IPS-18a (cell line): ENCODE measurements around the gene KCNK2.
"Not testable (repeated sequence)": the region's sequence is repeated elsewhere in the genome, so short reads cannot be mapped to it uniquely, and the experiment has no call there.

Experiments used
- H3K27ac ChIP-seq: one replicate; pipeline ENCODE4 v1.5.1; 2013; ENCODE audit warnings: low read length
- H3K27me3 ChIP-seq: one replicate; pipeline ENCODE4 v1.6.1; 2013; ENCODE audit warnings: mild to moderate bottlenecking, low read length; ENCODE audit not compliant: control insufficient read depth, insufficient read depth
- H3K36me3 ChIP-seq: one replicate; pipeline ENCODE4 v1.6.1; 2013; ENCODE audit warnings: low read depth, low read length; ENCODE audit not compliant: control insufficient read depth
- H3K4me1 ChIP-seq: one replicate; pipeline ENCODE4 v1.6.1; 2013; ENCODE audit warnings: low read depth, low read length; ENCODE audit not compliant: control insufficient read depth
- H3K4me3 ChIP-seq: one replicate; pipeline ENCODE4 v1.5.1; 2013; ENCODE audit warnings: low read length
- H3K9ac ChIP-seq: one replicate; pipeline ENCODE4 v1.6.1; 2013; ENCODE audit warnings: mild to moderate bottlenecking, low read length, moderate library complexity
- H3K9me3 ChIP-seq: one replicate; pipeline ENCODE4 v1.6.1; 2013; ENCODE audit warnings: low read depth, low read length; ENCODE audit not compliant: control insufficient read depth

KCNK2 gene

GRCh38 chr1:215133532-215133931, 51.0 kb downstream of the KCNK2 start:
- H3K9ac ChIP-seq: no peak overlapping the region
- H3K36me3 ChIP-seq: no peaks in the 10 kb centered on the region
- H3K27ac ChIP-seq: no peak overlapping the region
- H3K4me1 ChIP-seq: no peaks in the 10 kb centered on the region
- H3K27me3 ChIP-seq: no peaks in the 10 kb centered on the region
- H3K4me3 ChIP-seq: no peak overlapping the region
- H3K9me3 ChIP-seq: no peaks in the 10 kb centered on the region

DNA sequence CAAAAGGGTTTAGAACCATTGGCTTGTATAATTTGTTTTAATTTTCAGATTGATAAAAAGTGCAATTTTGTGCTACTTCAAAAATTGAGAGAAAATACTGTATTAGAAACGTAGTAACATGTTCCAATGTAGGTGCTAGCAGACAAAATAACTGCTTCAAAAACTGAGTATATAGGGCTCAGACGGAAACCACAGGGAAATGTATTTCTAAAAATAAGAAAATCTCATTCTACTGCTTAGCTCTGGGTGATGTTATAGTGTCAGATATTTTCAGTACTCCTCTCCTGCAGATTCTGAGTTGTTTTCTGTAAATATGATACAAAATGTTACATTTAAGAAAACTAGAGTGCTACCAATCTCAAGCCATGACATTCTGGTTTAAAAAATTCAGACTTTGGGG, 55.4 kb downstream of the KCNK2 start:
- Histone ChIP-seq H3K4me1 (no peaks in the 10 kb centered on the region), H3K4me3 (no peak overlapping the region), H3K36me3 (no peaks in the 10 kb centered on the region), H3K9ac (no peak overlapping the region), H3K27ac (no peak overlapping the region), H3K27me3 (no peaks in the 10 kb centered on the region), H3K9me3 (no peaks in the 10 kb centered on the region)

- H3K9me3 ChIP-seq: no peaks in the 10 kb centered on the region
Observed at GRCh38 chr1:215140135-215140534, 57.6 kb downstream of the KCNK2 start.

DNA sequence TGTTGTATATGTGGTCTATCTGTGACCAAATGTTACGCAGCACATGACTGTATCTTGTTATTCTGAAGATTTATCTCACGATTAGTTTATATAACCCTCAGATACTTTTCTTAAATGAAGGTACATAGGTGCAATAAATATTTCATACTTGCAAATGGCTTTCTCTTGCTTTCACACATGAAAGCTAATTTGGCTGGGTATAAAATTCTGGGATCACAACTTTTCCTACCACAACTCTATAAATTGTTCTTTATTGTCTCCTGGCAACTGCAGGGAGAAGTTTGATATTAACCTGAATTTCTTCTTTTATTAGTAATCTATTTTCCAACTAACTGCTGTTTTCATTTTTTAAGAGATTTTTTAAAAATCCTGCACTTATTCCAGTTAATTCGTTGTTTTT, 58.9 kb downstream of the KCNK2 start:
- Histone ChIP-seq H3K9me3 (no peaks in the 10 kb centered on the region), H3K27me3 (no peaks in the 10 kb centered on the region), H3K9ac (no peak overlapping the region)

More at GRCh38 chr1:215140135-215140534, 57.6 kb downstream of the KCNK2 start:
- Histone ChIP-seq H3K27me3 (no peaks in the 10 kb centered on the region), H3K9ac (no peak overlapping the region), H3K4me3 (no peak overlapping the region), H3K27ac (no peak overlapping the region), H3K4me1 (no peaks in the 10 kb centered on the region), H3K36me3 (no peaks in the 10 kb centered on the region)

GRCh38 chr1:215143497-215143896, 61.0 kb downstream of the KCNK2 start:
- no peak overlapping the region for H3K4me3 ChIP-seq
- H3K9ac ChIP-seq: no peak overlapping the region
- H3K36me3 ChIP-seq: no peaks in the 10 kb centered on the region
- no peaks in the 10 kb centered on the region for H3K27me3 ChIP-seq
- no peak overlapping the region for H3K27ac ChIP-seq
- H3K9me3 ChIP-seq: no peaks in the 10 kb centered on the region
- H3K4me1 ChIP-seq: no peaks in the 10 kb centered on the region

More for the DNA sequence above, 58.9 kb downstream of the KCNK2 start:
- Histone ChIP-seq H3K4me3 (no peak overlapping the region), H3K4me1 (no peaks in the 10 kb centered on the region), H3K36me3 (no peaks in the 10 kb centered on the region), H3K27ac (no peak overlapping the region)

DNA sequence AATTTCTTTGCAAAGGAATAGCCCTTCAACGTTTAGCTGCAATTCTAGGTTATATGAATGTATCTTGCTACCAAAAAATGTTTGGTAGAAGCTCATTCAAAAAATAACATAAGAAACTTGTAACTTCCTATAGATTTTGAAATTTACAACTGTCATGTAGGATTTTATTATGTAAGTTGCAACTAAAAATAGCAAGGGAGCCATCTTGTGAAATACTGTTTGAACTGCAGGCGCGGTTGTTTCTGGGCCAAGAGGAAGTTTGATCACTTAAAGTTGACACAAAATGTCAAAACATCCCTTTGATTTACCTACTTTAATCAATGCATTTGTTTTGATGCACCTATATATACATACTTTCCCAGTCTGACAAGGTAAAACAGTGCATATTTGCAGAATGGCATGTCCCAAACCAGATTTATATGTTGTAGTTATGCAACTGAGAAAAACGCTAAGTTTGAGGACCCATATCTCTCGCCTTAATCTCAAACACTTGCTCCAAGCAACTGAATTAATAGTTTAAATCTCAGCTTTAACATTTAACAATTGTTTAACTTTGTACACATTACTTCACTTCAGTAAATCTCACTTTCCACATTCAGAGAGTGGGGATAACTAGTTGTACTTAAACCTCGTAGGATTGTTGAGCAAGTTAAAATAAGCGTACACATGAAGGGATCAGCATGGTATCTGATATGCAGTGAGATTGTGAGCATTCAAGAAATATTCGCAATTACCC, 63.9 kb downstream of the KCNK2 start:
- Histone ChIP-seq H3K36me3 (no peaks in the 10 kb centered on the region), H3K9ac (no peak overlapping the region), H3K27me3 (no peaks in the 10 kb centered on the region), H3K4me3 (no peak overlapping the region), H3K27ac (no peak overlapping the region), H3K4me1 (no peaks in the 10 kb centered on the region), H3K9me3 (no peaks in the 10 kb centered on the region)

GRCh38 chr1:215147024-215147423, 64.5 kb downstream of the KCNK2 start:
- H3K9me3 ChIP-seq: no peaks in the 10 kb centered on the region
- no peak overlapping the region for H3K9ac ChIP-seq
- H3K27ac ChIP-seq: no peak overlapping the region
- H3K27me3 ChIP-seq: no peaks in the 10 kb centered on the region
- H3K36me3 ChIP-seq: no peaks in the 10 kb centered on the region
- no peaks in the 10 kb centered on the region for H3K4me1 ChIP-seq
- no peak overlapping the region for H3K4me3 ChIP-seq

- H3K4me3 ChIP-seq: no peak overlapping the region
- H3K36me3 ChIP-seq: no peaks in the 10 kb centered on the region
- no peak overlapping the region for H3K9ac ChIP-seq
Observed at GRCh38 chr1:215151841-215152549, 69.5 kb downstream of the KCNK2 start.

GRCh38 chr1:215156232-215156631, 73.7 kb downstream of the KCNK2 start:
- no peak overlapping the region for H3K4me3 ChIP-seq
- H3K27ac ChIP-seq: no peak overlapping the region
- H3K9ac ChIP-seq: no peak overlapping the region
- no peaks in the 10 kb centered on the region for H3K36me3 ChIP-seq
- H3K9me3 ChIP-seq: no peaks in the 10 kb centered on the region
- H3K27me3 ChIP-seq: no peaks in the 10 kb centered on the region
- H3K4me1 ChIP-seq: no peaks in the 10 kb centered on the region

More at GRCh38 chr1:215151841-215152549, 69.5 kb downstream of the KCNK2 start:
- Histone ChIP-seq H3K9me3 (no peaks in the 10 kb centered on the region), H3K27ac (no peak overlapping the region), H3K4me1 (no peaks in the 10 kb centered on the region), H3K27me3 (no peaks in the 10 kb centered on the region)

DNA sequence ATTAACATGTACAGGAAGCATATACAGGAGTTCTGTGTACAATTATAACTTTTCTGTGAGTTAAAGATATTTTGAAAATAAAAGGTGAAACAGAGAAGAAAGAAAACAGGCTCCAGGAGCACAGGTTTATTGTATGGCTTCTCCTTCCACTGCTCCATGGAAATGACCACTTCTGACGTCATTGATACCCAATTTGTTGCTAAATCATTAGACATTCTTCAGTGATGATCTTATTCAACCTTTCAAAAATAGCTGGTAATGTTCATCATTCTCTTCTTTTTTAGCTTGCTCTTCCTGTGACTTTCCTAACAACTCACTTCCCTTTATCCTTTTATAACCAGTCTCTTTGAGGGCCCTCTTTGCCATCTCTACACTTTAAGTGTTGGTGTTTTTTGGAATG, 77.8 kb downstream of the KCNK2 start:
- Histone ChIP-seq H3K9me3 (no peaks in the 10 kb centered on the region), H3K36me3 (no peaks in the 10 kb centered on the region), H3K27ac (no peak overlapping the region), H3K4me1 (no peaks in the 10 kb centered on the region), H3K27me3 (no peaks in the 10 kb centered on the region), H3K9ac (no peak overlapping the region), H3K4me3 (no peak overlapping the region)

DNA sequence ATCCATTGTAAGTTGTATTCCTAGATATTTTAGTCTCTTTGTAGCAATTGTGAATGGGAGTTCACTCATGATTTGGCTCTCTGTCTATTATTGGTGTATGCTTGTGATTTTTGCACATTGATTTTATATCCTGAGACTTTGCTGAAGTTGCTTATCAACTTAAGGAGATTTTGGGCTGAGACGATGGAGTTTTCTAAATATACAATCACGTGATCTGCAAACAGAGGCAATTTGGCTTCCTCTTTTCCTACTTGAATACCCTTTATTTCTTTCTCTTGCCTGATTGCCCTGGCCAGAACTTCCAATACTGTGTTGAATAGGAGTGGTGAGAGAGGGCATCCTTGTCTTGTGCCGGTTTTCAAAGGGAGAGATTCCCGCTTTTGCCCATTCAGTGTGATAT, 80.6 kb downstream of the KCNK2 start:
- not testable (repeated sequence) for H3K27ac ChIP-seq, H3K36me3 ChIP-seq, H3K4me3 ChIP-seq, H3K27me3 ChIP-seq, H3K9ac ChIP-seq, H3K4me1 ChIP-seq, H3K9me3 ChIP-seq

- Histone ChIP-seq H3K36me3 (no peaks in the 10 kb centered on the region), H3K9me3 (no peaks in the 10 kb centered on the region), H3K27ac (no peak overlapping the region), H3K4me3 (no peak overlapping the region), H3K4me1 (no peaks in the 10 kb centered on the region), H3K27me3 (no peaks in the 10 kb centered on the region), H3K9ac (no peak overlapping the region)
Observed at GRCh38 chr1:215166886-215167285, 84.3 kb downstream of the KCNK2 start.
